GM23338 (cell line): ENCODE results near the gene CCNY. TPM values are rescaled to one million over a fixed set of nuclear protein-coding genes. Genes with fewer than 3 reads are reported as not detected.

Experiments used
- ATAC-seq: fragments of 200-7000 bp; cut with Tn5 transposase; 3 replicates; pipeline ENCODE4 v1.9.1; 2020
- DNase-seq: peaks from one replicate; pipeline ENCODE4 v3.0.0-alpha.2; 2015; ENCODE audit warnings: low spot score
- H2AFZ ChIP-seq: fragments of 200-600 bp; sonication (generic); 2 replicates; pipeline ENCODE4 v1.8.0; 2016; ENCODE audit warnings: antibody characterized with exemption, mild to moderate bottlenecking, moderate library complexity
- H3F3A ChIP-seq: fragments of 200-600 bp; sonication (generic); replicated peaks from 2 replicates; pipeline ENCODE4 v1.8.0; 2017; ENCODE audit warnings: antibody characterized with exemption, mixed run types, low read depth
- H3K27ac ChIP-seq: fragments of 200-600 bp; sonication (generic); 2 replicates; pipeline ENCODE4 v1.6.1; 2016; ENCODE audit warnings: low read depth
- H3K27me3 ChIP-seq: fragments of 200-600 bp; sonication (generic); 2 replicates; pipeline ENCODE4 v1.8.0; 2016; ENCODE audit warnings: mild to moderate bottlenecking, mixed run types, moderate library complexity; ENCODE audit not compliant: insufficient read depth
- H3K36me3 ChIP-seq: fragments of 200-600 bp; sonication (generic); 2 replicates; pipeline ENCODE4 v1.8.0; 2016; ENCODE audit warnings: mild to moderate bottlenecking; ENCODE audit not compliant: insufficient read depth
- H3K4me1 ChIP-seq: fragments of 200-600 bp; sonication (generic); 2 replicates; pipeline ENCODE4 v1.8.0; 2016; ENCODE audit warnings: mild to moderate bottlenecking, moderate library complexity; ENCODE audit not compliant: insufficient read depth
- H3K4me2 ChIP-seq: fragments of 200-600 bp; sonication (generic); 2 replicates; pipeline ENCODE4 v1.7.1; 2017; ENCODE audit warnings: mixed run types
- H3K4me3 ChIP-seq: fragments of 200-600 bp; sonication (generic); 2 replicates; pipeline ENCODE4 v1.6.1; 2016; ENCODE audit warnings: mixed run types
- H3K79me2 ChIP-seq: fragments of 200-600 bp; sonication (generic); replicated peaks from 2 replicates; pipeline ENCODE4 v1.8.0; 2017; ENCODE audit warnings: mild to moderate bottlenecking; ENCODE audit not compliant: insufficient read depth
- H3K9me2 ChIP-seq: fragments of 200-600 bp; sonication (generic); 2 replicates; pipeline ENCODE4 v1.8.0; 2017; ENCODE audit not compliant: insufficient read depth
- H4K20me1 ChIP-seq: fragments of 200-600 bp; sonication (generic); replicated peaks from 2 replicates; pipeline ENCODE4 v1.8.0; 2017; ENCODE audit warnings: mild to moderate bottlenecking; ENCODE audit not compliant: insufficient read depth
- H3K27ac Mint-ChIP-seq: 2 replicates; pipeline ENCODE4 v1.8.0; 2020; ENCODE audit warnings: inconsistent platforms, mild to moderate bottlenecking, moderate library complexity, mixed read lengths
- H3K27me3 Mint-ChIP-seq: 3 replicates; pipeline ENCODE4 v1.8.0; 2022; ENCODE audit warnings: low read depth, mild to moderate bottlenecking, moderate library complexity, mixed read lengths, inconsistent platforms; ENCODE audit not compliant: insufficient read depth, poor library complexity
- H3K36me3 Mint-ChIP-seq: 3 replicates; pipeline ENCODE4 v1.8.0; 2021; ENCODE audit warnings: low read depth, mild to moderate bottlenecking, inconsistent platforms, moderate library complexity, mixed read lengths
- H3K4me1 Mint-ChIP-seq: 3 replicates; pipeline ENCODE4 v1.8.0; 2020; ENCODE audit warnings: mild to moderate bottlenecking, inconsistent platforms, mixed read lengths
- H3K4me3 Mint-ChIP-seq: 3 replicates; pipeline ENCODE4 v1.8.0; 2021; ENCODE audit warnings: moderate library complexity, mild to moderate bottlenecking, inconsistent platforms, mixed read lengths
- H3K9me3 Mint-ChIP-seq: 3 replicates; pipeline ENCODE4 v1.8.0; 2020; ENCODE audit warnings: moderate library complexity, mild to moderate bottlenecking, inconsistent platforms, mixed read lengths
- CREB1 ChIP-seq: fragments of 250-450 bp; sonication (Bioruptor Pico); IDR thresholded peaks from 2 replicates; pipeline ENCODE4 v1.5.0; 2020; ENCODE audit warnings: low read depth, mild to moderate bottlenecking, moderate library complexity
- EZH2phosphoT487 ChIP-seq: fragments of 200-600 bp; sonication (generic); IDR thresholded peaks from one replicate; pipeline ENCODE4 v1.8.1; 2018; ENCODE audit warnings: antibody characterized with exemption; ENCODE audit not compliant: unreplicated experiment
- JUNB ChIP-seq: IDR thresholded peaks from one replicate; pipeline ENCODE4 v1.6.1; 2016; ENCODE audit warnings: antibody characterized with exemption; ENCODE audit not compliant: unreplicated experiment
- POLR2AphosphoS5 ChIP-seq: IDR thresholded peaks from 2 replicates; pipeline ENCODE4 v1.6.1; 2016; ENCODE audit warnings: antibody characterized with exemption, low read depth
- polyA plus RNA-seq: library from polyadenylated mRNA; unstranded; fragments of >200 nt; fragmentation: Nextera tagmentation; extraction: Ambion mirVana; gene quantifications from 2 replicates; pipeline ENCODE4 v1.2.1, GENCODE V29; 2016
- total RNA-seq: library from RNA; depleted of rRNA; stranded (reverse); fragments of >200 nt; shearing (Covaris generic); gene quantifications from 2 replicates; pipeline ENCODE4 v1.2.3, GENCODE V29; 2014
- TF ChIP-seq, protein P1 (sequence below): IDR thresholded peaks from one replicate; pipeline ENCODE4 v1.6.1; 2018; ENCODE audit warnings: antibody characterized with exemption; ENCODE audit not compliant: unreplicated experiment
- TF ChIP-seq, protein P2 (sequence below): IDR thresholded peaks from 2 replicates; pipeline ENCODE4 v1.6.1; 2016; ENCODE audit warnings: antibody characterized with exemption
- TF ChIP-seq, protein P3 (sequence below), 2 experiments: fragments of 200-600 bp in 1 of 2; sonication (generic) in 1 of 2; conservative IDR thresholded peaks; 2 replicates each; pipeline versions ENCODE4 v1.5.1 to v1.6.1; 2016 to 2017; ENCODE audit warnings: antibody characterized with exemption in 2 of 2, low read depth in 2 of 2, mild to moderate bottlenecking in 2 of 2, moderate library complexity in 1 of 2
- TF ChIP-seq, protein P4 (sequence below): fragments of 250-450 bp; sonication (Bioruptor Pico); IDR thresholded peaks from 2 replicates; pipeline ENCODE4 v1.5.0; 2020; ENCODE audit warnings: mild to moderate bottlenecking, moderate library complexity

CCNY gene
- total and polyA plus RNA-seq, 2 experiments from 2014 or later = 14.2 to 29.0 TPM

DNA sequence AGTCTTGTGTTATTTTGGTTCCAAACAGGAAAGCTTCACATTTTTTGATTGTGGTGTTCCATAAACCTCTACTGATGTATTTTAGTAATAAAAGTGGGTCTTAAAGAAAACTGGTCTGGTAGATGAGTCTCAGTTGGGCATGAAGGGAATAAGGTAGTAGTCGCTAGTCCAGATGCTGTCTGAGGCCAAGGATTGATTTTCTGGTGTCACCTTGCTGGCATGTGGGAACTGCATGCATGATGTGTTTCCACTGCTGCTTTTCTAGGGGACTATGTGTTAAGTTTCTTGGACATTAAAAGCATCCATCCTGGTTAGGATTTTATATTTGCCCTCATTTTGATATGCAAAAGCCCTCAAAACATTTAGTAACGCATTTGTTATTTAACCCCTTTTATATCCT, 145.1 kb downstream of the CCNY start (continued):
- TF ChIP-seq, protein P1, sequence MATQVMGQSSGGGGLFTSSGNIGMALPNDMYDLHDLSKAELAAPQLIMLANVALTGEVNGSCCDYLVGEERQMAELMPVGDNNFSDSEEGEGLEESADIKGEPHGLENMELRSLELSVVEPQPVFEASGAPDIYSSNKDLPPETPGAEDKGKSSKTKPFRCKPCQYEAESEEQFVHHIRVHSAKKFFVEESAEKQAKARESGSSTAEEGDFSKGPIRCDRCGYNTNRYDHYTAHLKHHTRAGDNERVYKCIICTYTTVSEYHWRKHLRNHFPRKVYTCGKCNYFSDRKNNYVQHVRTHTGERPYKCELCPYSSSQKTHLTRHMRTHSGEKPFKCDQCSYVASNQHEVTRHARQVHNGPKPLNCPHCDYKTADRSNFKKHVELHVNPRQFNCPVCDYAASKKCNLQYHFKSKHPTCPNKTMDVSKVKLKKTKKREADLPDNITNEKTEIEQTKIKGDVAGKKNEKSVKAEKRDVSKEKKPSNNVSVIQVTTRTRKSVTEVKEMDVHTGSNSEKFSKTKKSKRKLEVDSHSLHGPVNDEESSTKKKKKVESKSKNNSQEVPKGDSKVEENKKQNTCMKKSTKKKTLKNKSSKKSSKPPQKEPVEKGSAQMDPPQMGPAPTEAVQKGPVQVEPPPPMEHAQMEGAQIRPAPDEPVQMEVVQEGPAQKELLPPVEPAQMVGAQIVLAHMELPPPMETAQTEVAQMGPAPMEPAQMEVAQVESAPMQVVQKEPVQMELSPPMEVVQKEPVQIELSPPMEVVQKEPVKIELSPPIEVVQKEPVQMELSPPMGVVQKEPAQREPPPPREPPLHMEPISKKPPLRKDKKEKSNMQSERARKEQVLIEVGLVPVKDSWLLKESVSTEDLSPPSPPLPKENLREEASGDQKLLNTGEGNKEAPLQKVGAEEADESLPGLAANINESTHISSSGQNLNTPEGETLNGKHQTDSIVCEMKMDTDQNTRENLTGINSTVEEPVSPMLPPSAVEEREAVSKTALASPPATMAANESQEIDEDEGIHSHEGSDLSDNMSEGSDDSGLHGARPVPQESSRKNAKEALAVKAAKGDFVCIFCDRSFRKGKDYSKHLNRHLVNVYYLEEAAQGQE = no peak
- TF ChIP-seq, protein P2, sequence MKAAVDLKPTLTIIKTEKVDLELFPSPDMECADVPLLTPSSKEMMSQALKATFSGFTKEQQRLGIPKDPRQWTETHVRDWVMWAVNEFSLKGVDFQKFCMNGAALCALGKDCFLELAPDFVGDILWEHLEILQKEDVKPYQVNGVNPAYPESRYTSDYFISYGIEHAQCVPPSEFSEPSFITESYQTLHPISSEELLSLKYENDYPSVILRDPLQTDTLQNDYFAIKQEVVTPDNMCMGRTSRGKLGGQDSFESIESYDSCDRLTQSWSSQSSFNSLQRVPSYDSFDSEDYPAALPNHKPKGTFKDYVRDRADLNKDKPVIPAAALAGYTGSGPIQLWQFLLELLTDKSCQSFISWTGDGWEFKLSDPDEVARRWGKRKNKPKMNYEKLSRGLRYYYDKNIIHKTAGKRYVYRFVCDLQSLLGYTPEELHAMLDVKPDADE = no peak
- no peak for TF ChIP-seq JUNB

DNA sequence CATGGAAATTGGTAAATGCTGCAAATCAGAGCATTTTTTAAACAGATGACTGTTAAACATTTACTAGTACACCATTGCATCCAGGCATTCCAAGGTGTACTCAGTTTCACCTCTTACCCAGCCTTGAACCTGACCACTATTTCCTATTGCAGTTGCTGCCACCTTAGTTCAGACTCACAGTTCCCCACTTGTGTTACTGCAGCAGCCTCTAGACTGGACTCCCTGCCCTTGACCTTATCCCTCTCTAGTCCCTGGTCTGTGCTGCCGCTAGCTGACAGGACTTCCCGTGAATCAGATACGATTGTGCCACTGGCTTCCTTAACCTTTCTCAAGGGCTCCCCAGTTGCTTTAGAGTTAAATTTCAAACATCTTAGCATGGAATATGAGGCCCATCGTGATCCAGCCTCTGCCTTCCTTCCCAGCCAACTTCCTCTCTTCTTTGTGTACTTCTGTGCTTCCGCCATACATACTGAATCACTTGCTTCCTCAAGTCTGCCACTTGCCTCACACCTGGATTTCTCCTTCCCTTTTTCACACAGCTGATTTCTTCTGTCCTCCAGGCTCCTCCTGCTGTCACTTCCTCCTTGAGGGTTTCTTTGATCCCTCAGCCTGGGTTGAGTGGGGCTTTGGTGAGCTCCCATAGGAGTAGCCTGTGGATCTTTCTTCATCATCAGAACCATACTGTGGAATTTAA, 150.1 kb downstream of the CCNY start:
- ATAC-seq = no peak
- Histone ChIP-seq H3K36me3 (no peaks in the 10 kb centered on the region), H3K27ac (no peak overlapping the region), H3K4me3 (no peak overlapping the region), H3F3A (no peaks in the 10 kb centered on the region), H3K4me2 (no peak overlapping the region), H3K9me2 (no peaks in the 10 kb centered on the region), H3K4me1 (no peaks in the 10 kb centered on the region), H2AFZ (no peak overlapping the region), H4K20me1 (no peaks in the 10 kb centered on the region; the same call in 1 of the 2 replicates), H3K27me3 (no peaks in the 10 kb centered on the region), H3K79me2 (peaks cover 16% of the 10 kb centered on the region; the same call in 1 of the 2 replicates)
- no peaks in the 10 kb centered on the region for H3K9me3 Mint-ChIP-seq
- H3K27me3 Mint-ChIP-seq = peaks cover 3% of the 10 kb centered on the region
- peaks cover 5% of the 10 kb centered on the region; the same call in 2 of the 3 replicates for H3K36me3 Mint-ChIP-seq
- no peak overlapping the region for H3K4me3 Mint-ChIP-seq
- H3K4me1 Mint-ChIP-seq = peaks cover 9% of the 10 kb centered on the region
- no peak for DNase-seq
- peak overlapping the region; percentile 27; the same call in 1 of the 2 replicates for H3K27ac Mint-ChIP-seq
- TF ChIP-seq, protein P3, sequence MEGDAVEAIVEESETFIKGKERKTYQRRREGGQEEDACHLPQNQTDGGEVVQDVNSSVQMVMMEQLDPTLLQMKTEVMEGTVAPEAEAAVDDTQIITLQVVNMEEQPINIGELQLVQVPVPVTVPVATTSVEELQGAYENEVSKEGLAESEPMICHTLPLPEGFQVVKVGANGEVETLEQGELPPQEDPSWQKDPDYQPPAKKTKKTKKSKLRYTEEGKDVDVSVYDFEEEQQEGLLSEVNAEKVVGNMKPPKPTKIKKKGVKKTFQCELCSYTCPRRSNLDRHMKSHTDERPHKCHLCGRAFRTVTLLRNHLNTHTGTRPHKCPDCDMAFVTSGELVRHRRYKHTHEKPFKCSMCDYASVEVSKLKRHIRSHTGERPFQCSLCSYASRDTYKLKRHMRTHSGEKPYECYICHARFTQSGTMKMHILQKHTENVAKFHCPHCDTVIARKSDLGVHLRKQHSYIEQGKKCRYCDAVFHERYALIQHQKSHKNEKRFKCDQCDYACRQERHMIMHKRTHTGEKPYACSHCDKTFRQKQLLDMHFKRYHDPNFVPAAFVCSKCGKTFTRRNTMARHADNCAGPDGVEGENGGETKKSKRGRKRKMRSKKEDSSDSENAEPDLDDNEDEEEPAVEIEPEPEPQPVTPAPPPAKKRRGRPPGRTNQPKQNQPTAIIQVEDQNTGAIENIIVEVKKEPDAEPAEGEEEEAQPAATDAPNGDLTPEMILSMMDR (conservative IDR thresholded peaks at IDR 0.05; ENCODE audit: low read depth in 2 of 2) = no peak
- TF ChIP-seq, protein P4, sequence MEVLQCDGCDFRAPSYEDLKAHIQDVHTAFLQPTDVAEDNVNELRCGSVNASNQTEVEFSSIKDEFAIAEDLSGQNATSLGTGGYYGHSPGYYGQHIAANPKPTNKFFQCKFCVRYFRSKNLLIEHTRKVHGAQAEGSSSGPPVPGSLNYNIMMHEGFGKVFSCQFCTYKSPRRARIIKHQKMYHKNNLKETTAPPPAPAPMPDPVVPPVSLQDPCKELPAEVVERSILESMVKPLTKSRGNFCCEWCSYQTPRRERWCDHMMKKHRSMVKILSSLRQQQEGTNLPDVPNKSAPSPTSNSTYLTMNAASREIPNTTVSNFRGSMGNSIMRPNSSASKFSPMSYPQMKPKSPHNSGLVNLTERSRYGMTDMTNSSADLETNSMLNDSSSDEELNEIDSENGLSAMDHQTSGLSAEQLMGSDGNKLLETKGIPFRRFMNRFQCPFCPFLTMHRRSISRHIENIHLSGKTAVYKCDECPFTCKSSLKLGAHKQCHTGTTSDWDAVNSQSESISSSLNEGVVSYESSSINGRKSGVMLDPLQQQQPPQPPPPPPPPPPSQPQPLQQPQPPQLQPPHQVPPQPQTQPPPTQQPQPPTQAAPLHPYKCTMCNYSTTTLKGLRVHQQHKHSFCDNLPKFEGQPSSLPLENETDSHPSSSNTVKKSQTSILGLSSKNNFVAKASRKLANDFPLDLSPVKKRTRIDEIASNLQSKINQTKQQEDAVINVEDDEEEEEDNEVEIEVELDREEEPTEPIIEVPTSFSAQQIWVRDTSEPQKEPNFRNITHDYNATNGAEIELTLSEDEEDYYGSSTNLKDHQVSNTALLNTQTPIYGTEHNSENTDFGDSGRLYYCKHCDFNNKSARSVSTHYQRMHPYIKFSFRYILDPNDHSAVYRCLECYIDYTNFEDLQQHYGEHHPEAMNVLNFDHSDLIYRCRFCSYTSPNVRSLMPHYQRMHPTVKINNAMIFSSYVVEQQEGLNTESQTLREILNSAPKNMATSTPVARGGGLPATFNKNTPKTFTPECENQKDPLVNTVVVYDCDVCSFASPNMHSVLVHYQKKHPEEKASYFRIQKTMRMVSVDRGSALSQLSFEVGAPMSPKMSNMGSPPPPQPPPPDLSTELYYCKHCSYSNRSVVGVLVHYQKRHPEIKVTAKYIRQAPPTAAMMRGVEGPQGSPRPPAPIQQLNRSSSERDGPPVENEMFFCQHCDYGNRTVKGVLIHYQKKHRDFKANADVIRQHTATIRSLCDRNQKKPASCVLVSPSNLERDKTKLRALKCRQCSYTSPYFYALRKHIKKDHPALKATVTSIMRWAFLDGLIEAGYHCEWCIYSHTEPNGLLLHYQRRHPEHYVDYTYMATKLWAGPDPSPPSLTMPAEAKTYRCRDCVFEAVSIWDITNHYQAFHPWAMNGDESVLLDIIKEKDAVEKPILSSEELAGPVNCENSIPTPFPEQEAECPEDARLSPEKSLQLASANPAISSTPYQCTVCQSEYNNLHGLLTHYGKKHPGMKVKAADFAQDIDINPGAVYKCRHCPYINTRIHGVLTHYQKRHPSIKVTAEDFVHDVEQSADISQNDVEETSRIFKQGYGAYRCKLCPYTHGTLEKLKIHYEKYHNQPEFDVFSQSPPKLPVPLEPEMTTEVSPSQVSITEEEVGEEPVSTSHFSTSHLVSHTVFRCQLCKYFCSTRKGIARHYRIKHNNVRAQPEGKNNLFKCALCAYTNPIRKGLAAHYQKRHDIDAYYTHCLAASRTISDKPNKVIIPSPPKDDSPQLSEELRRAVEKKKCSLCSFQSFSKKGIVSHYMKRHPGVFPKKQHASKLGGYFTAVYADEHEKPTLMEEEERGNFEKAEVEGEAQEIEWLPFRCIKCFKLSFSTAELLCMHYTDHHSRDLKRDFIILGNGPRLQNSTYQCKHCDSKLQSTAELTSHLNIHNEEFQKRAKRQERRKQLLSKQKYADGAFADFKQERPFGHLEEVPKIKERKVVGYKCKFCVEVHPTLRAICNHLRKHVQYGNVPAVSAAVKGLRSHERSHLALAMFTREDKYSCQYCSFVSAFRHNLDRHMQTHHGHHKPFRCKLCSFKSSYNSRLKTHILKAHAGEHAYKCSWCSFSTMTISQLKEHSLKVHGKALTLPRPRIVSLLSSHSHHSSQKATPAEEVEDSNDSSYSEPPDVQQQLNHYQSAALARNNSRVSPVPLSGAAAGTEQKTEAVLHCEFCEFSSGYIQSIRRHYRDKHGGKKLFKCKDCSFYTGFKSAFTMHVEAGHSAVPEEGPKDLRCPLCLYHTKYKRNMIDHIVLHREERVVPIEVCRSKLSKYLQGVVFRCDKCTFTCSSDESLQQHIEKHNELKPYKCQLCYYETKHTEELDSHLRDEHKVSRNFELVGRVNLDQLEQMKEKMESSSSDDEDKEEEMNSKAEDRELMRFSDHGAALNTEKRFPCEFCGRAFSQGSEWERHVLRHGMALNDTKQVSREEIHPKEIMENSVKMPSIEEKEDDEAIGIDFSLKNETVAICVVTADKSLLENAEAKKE = no peak
- TF ChIP-seq POLR2AphosphoS5 = no peak
- TF ChIP-seq EZH2phosphoT487 = no peak
- TF ChIP-seq, protein P2 = no peak
- no peak for TF ChIP-seq CREB1 (CRISPR knock-in tag)
